ENCODE data around the gene KRT25.

DNA sequence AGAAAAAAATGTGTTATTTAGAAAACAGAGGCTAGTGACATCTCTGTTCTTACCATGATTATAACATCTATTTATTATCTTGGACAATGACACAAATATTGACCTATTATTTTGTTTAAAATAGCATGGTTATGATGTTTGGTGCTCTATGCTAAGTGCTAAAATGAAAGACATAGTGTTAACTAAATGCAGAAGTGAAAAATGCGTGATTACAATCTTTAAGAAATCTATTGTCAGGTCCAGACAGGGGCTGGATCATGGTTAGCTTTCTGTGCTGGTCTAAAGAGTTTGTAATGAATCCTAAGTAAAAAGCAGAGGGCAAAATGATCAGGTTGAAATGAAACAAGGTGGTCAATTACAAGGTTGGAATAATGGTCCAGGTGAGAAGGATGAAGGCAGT is 45.2 kb upstream of the KRT25 start:
- no peak for TF ChIP-seq RFX5 (IDR thresholded peaks at IDR 0.05; ENCODE audit: low read depth, low read length)
- TF ChIP-seq, protein P1, sequence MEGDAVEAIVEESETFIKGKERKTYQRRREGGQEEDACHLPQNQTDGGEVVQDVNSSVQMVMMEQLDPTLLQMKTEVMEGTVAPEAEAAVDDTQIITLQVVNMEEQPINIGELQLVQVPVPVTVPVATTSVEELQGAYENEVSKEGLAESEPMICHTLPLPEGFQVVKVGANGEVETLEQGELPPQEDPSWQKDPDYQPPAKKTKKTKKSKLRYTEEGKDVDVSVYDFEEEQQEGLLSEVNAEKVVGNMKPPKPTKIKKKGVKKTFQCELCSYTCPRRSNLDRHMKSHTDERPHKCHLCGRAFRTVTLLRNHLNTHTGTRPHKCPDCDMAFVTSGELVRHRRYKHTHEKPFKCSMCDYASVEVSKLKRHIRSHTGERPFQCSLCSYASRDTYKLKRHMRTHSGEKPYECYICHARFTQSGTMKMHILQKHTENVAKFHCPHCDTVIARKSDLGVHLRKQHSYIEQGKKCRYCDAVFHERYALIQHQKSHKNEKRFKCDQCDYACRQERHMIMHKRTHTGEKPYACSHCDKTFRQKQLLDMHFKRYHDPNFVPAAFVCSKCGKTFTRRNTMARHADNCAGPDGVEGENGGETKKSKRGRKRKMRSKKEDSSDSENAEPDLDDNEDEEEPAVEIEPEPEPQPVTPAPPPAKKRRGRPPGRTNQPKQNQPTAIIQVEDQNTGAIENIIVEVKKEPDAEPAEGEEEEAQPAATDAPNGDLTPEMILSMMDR (conservative IDR thresholded peaks at IDR 0.05; ENCODE audit: low read depth, low read length), result no peak
- TF ChIP-seq, protein P2, sequence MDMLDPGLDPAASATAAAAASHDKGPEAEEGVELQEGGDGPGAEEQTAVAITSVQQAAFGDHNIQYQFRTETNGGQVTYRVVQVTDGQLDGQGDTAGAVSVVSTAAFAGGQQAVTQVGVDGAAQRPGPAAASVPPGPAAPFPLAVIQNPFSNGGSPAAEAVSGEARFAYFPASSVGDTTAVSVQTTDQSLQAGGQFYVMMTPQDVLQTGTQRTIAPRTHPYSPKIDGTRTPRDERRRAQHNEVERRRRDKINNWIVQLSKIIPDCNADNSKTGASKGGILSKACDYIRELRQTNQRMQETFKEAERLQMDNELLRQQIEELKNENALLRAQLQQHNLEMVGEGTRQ (IDR thresholded peaks at IDR 0.05; ENCODE audit: low read depth, low read length), result no peak
- no peak for TF ChIP-seq POLR2A (IDR thresholded peaks at IDR 0.05; ENCODE audit: low read depth, low read length)
- TF ChIP-seq MAFK (IDR thresholded peaks at IDR 0.05; ENCODE audit: low read depth, low read length), result no peak
- TF ChIP-seq CHD1 (IDR thresholded peaks at IDR 0.05; ENCODE audit: low read depth, low read length), result no peak
- no peak for TF ChIP-seq RAD21 (IDR thresholded peaks at IDR 0.05; ENCODE audit: low read length)
